ENCODE results near the gene OTX1.
"Not testable (repeated sequence)": the region's sequence is repeated elsewhere in the genome, so short reads cannot be mapped to it uniquely, and the experiment has no call there.

OTX1 gene

GRCh38 chr2:63050334-63051041 lies at the start of gene OTX1:
Gene OTX1 (plus strand): TSS chr2:63050830. CDS start chr2:63052991, 2,161 bp downstream.
- peak; percentile 87 for DNase-seq (ENCODE audit: low spot score)

DNA sequence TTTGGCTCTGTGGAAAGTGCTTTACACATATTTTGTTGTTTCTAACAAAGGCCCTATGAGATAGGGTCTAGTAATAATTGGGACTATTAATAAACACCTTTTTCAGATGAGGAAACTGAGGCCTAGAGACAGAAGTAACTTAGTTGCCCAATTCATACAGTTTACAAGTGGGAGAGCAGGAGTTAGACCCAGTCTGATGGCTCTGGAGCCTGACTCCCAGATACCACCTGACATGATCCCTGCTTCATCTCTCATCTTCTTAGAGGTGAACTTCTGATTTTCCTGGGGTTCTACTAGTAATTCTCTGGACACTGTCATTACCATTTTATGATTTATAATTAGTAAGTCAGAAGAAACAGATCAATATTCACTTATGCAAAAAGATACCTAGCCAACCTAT lies 49.1 kb upstream of the OTX1 start:
- no peak for DNase-seq (ENCODE audit: low spot score)

GRCh38 chr2:63003351-63003750 lies 47.3 kb upstream of the OTX1 start:
- DNase-seq (ENCODE audit: low spot score): no peak

DNA sequence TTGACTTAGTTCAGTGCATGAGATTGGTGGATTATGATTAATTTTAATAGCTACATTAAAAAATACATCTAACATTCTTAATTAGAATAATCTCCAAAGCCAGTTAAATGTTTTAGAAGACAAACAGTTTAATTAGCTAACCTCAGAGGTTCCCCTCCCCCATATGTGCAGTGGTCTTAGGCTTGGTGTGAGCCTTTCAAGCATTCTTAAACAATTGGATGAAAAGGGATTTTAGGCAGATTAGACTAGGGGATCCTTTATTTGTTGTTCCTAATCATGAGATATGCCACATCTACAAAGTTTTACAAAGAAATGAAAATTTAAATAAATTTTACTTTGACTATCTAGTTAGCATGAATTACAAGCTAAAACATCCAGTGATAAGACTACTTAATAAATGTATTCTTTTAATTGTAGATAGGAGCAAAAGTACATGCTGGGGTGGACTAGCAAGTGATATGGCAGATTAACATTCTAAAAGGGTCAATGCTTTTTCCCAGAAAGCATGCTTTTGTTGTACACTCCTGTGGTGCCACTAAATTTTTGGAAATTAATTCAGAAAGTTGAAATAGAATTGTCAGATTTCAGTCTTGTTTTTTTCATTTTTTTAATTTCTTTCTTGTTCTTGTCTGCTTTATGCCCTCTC lies 42.7 kb upstream of the OTX1 start:
- DNase-seq (ENCODE audit: low spot score): no peak

- no peak for DNase-seq (ENCODE audit: low spot score)
Observed at GRCh38 chr2:63008838-63009237, 41.8 kb upstream of the OTX1 start.

DNA sequence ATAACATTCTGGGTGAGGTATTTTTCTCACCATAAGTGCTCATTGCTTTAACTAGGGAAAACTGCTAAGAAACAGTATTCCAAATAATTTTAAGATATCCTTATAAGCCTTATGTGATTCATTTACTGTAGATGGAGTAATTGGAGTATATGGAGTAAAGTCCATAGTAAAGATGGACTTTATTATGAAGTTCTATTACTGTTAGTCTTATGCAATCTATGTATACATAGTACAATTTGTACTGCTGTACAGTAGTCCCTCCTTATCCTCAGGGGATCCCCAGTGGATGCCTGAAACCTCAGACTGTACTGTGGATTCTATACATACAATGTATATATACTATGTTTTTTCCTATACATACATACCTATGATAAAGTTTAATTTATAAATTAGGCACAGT lies 41.1 kb upstream of the OTX1 start:
- no peak for DNase-seq (ENCODE audit: low spot score)

DNA sequence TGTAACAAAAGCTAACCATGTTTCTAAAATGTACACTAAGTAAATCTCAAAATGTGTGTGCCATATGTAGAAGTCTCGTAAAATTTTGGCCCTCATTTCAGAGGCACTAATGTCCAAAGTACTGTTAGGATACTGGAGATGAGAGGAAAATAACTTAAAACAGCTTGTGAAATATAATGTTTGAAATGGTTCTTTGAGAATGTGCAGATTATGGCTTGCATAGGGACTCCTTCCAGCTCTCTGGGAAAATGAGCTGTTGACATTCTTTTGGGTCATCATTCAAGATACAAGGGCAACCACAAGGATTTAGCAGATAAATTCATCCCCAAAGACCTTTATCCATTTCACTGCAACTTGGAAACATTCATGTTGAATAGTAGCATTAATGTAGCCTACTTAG lies 38.1 kb upstream of the OTX1 start:
- no peak for DNase-seq (ENCODE audit: low spot score)

GRCh38 chr2:63013438-63013837 lies 37.2 kb upstream of the OTX1 start:
- no peak for DNase-seq (ENCODE audit: low spot score)

GRCh38 chr2:63015389-63015788 lies 35.2 kb upstream of the OTX1 start:
- no peak for DNase-seq (ENCODE audit: low spot score)

GRCh38 chr2:63018439-63018838 lies 32.2 kb upstream of the OTX1 start:
- DNase-seq (ENCODE audit: low spot score): no peak

- DNase-seq (ENCODE audit: low spot score): not testable (repeated sequence)
Observed at GRCh38 chr2:63019686-63020085, 30.9 kb upstream of the OTX1 start.

GRCh38 chr2:63023444-63023843 lies 27.2 kb upstream of the OTX1 start:
- peak; percentile 44 for DNase-seq (ENCODE audit: low spot score)

DNA sequence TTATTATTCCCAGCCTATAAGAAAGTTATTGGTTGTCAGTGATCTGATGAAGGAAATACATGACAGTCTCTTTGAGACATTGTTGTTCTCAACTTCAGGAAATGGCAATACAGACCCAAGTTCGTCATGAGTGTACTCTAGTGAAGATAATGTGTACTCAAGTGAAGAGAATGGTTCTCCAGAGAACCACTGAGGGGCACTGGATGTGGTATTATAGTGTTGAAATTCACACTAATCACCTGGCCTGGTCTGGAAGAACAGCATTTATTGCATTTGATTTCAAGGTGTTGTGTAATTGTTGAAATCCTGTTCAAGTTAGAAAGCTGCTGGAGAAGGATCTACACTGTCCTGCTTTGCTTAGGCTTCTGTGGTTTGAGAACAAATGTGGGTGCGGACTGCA lies 23.4 kb upstream of the OTX1 start:
- no peak for DNase-seq (ENCODE audit: low spot score)

DNA sequence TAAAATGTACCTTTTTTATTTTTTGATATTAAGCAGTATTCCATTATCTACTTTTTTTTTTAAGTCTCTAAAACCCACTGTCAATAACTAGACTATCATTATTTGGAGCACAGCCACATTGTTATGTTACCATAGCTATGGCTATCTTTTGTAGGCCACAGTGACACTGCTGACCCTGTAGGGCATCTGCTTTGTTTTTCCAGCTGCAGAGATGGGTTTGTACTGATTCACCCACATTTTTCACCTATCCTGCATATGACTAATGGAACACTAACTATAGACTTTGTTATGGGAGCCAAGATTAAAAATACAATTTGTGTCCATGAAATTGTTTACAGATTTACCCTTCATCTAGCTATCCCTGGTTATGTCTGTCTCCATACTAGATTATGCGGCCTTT lies 21.6 kb upstream of the OTX1 start:
- DNase-seq (ENCODE audit: low spot score): no peak

DNA sequence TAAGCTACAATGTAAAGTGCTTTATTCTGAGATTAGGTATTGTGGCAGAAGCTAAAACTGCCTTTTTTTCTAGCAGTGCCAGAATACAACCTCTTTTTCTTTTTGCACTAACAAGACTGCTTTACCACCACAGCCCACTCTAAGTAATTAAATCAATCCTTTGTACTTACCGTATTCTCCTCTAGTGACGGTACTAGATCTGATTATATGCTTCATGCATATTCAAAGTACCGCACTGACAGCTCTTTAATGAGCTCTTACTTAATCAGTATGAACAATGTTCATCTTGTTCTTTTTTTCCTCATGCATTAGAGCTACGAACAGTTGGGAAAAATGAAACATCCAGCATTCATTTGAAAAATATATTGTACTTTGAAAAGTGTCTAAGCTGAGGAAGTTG lies 16.1 kb upstream of the OTX1 start:
- DNase-seq (ENCODE audit: low spot score): no peak

DNA sequence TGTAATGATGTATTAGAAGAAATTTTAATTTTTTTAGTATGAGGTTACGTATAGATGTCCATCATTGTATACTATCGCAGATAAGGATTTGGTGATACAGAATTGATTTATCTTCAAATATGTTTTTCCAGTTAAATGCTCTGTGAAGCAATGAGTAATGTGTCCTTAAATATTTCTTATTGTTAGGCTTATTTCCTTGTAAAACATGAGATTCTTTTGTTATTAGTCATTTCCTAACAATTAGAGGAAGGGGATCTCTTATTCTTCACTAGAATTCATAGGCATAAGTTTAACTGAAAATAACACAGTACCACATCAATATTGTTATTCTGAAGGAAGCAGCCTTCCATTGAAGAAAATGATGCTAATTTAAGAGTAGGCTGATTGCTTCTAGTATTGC lies 15.5 kb upstream of the OTX1 start:
- DNase-seq (ENCODE audit: low spot score): no peak

- DNase-seq (ENCODE audit: low spot score): no peak
Observed at GRCh38 chr2:63035660-63036059, 15.0 kb upstream of the OTX1 start.

GRCh38 chr2:63038034-63038433 lies 12.6 kb upstream of the OTX1 start:
- DNase-seq (ENCODE audit: low spot score): no peak

DNA sequence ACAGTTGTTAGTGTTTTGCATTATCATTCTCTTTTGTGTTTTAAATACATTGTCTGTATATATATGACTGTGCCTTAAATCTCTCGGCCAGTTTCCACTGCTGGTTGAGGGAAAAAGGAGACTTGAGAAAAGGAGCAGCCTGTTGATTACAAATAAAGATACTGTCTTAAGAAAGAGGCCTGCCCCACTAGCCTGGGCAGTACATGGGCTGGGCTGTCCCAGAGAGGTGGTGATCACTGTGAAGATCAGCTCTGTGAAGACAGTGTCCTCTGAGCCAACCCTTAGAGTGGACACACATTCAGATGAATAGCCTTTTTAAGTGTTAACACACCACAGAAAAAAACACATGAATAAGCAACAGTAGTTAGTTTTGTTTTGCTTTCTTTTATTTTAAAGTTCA lies 10.0 kb upstream of the OTX1 start:
- DNase-seq (ENCODE audit: low spot score): no peak

GRCh38 chr2:63041592-63041991 lies 9.0 kb upstream of the OTX1 start:
- DNase-seq (ENCODE audit: low spot score): no peak

GRCh38 chr2:63044362-63045327 lies 6.0 kb upstream of the OTX1 start:
- DNase-seq (ENCODE audit: low spot score): no peak

GRCh38 chr2:63046552-63046951 lies 4.1 kb upstream of the OTX1 start:
- DNase-seq (ENCODE audit: low spot score): no peak

DNA sequence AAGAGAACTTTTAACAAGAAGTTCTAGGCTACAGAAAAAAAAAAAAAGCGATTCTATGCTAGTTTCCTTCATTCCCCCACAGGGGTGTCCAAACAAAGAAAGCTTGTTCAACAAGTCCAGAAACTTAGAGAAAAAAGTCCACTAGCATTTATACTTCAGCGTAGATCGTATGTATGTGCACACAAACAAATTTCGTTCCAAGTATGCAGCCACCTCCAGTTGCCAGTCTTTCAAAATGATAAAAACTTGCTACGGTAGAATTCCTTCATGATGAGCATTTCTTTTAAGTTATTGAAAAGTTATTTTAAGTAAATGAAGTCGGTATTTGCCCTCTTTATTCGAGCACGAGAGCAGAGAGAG lies 3.7 kb upstream of the OTX1 start:
- no peak for DNase-seq (ENCODE audit: low spot score)
